ENCODE results near the gene CFDP1.

Gene CFDP1

DNA sequence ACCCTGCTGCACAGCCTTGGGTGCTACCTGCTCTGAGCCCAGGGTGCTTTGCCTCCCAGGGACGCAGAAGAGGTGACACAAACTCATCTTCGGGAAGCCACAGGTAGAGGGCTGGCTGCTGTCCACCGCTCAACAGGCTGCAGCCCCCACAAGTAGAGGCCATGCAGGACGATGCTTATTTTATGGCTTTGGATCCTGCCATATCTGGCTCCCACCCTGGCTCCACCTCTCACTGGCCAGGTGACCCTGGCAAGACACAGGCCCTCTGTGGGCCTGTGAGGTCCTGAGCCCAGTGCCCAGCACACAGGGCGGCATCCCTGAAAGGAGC lies 170.5 kb downstream of the CFDP1 start:
- DNase-seq = no peak

- no peak for DNase-seq
Observed at GRCh38 chr16:75262104-75262799, 171.1 kb downstream of the CFDP1 start.

GRCh38 chr16:75261590-75262078 lies 171.7 kb downstream of the CFDP1 start:
- DNase-seq = no peak

DNA sequence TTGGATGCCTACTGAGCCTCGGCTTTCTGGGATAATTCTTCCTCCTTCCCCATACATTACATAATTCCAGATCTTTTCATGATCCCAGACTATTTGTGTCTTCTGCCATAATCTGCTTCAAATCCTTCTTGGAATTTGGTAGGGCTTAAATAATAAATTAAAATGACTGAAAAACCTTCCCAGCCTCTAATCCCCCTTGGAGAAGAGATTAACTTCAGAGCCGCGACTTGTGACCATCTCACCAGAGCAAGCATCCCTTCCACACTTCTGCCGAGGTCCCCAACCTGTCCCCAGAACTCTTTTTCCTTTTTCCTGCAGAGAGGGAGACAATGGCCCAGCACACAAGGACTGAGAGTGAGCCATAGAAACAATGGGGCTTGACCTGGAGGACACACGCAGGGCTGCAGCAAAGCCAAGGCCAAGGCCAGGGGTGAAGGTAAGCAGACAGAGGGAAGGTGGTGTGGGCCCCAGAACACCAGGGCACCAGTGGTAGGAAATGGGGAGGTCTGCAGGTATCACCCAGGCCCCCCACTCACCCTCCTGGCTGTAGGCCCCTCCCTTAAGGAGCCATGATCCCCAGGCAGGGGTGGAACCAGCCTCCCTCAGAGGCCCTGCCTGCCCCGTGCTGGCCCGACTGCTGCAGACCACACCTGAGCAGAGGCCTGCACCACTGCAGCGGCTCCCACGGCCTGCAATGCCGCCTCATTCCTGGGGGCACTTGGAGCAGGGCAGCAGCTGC lies 172.3 kb downstream of the CFDP1 start:
- DNase-seq = no peak

DNA sequence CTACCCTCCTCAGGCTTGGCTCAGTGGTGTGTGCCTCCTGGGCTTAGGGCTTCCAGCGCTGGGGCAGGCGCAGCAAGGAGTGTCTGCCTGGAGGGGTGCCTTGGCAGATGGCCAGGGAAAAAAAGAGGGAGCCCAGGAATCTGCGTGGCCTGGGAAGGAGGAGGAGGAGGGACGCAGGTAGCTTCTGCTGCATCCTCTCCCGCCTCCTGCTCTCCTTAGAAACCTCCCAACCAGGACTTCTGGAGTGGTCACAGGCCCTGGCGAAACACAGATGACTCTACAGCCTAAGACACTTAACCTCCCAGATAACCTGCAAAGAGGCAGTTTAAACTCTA lies 174.5 kb downstream of the CFDP1 start:
- DNase-seq = no peak

DNA sequence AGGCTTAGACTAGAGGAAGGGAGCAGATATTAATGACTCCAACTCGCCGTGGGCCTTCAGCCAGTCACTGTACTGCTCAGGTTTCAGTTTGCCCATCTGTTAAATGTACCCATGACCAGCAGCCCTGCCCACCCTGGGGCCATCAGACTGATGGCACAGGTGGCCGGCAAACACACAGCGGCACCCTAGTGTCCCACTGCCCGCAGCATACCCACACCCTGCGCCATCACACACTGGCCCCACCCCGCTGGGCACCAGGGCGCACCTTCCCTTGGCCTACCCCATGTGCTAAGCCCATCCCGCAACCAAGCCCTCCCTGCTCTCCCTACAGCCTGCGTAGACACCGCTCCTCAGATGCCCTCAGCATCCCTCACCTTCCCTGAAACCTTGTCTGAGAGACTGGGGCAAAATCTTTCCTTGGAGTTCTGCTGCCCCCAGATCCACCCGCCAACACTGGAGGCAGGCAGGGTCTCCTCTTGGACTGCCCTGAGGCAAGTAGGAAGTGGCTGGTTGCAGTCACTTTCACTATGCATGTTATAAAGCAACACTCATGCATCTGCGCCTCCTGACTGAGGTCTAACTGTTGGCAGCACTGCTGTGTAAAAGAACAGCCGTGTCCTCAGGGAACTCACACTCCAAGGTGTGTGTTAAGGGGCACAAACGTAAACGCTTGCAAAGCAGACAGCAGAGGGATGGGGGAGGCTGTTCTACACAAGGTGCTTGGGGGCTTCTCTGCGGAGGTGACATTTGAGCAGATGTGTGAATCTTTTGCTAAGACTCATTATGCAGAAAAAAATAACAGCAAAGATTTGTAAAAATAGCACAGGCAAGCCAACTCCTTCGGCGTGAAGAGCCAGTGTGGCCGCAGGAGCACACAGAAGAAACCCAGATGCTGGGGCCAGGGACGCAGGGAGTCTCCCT lies 175.2 kb downstream of the CFDP1 start:
- DNase-seq = no peak

DNA sequence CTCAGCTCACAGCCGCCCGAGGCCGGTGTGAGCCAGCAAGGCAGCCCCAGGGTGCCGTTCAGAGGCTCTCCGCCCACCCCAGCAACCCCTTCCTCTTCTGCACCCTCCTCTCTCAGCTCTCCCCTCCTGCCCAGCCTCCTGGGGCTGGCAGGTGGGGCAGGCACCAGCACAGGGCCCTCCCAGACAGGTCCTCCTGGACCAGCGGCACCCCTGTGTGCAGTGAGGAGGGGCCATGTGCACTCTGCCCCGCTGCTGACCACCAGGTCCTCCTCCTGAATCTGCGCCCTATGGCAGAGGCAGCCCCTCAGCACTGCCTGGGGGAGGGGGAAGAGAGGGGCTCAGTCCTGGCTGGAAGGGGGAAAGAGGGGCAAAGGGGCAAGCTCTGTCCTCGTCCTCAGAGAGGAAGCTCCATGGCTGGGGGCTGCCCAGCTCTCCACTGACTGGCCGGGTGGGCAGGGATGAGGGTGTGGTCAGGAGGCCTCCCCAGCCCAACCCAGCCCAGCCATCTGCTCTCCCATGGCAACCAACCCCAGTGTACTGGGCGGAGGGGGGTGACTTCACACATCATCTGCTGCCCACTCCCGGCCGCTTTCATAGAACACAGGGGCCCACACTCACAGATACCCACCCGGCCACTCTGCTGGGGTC lies 176.5 kb downstream of the CFDP1 start:
- no peak for DNase-seq

- no peak for DNase-seq
Observed at GRCh38 chr16:75256059-75256571, 177.2 kb downstream of the CFDP1 start.

DNA sequence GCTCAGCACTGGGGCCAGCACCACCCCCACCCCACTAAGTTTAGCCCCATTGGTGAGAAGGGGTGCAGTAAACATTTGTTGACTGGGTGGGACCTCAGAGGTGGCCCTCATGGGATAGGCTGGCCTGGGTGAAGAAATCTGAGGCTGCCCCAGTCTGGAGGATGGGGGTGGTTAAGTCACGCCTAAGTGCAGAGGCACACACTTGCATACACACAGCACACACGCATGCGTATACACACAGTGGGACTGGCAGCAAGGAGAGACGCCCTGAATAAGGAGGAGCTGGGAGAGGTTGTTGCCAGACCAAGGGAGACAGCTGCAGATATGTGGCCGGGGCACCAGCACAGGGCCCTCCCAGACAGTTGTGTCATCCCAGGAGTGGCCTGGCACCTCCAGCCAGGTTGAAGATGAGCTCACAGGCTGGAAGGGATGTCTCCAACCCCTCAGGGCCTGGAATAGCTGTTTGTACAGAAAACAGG lies 178.9 kb downstream of the CFDP1 start:
- DNase-seq = no peak

GRCh38 chr16:75252946-75253911 lies 180.1 kb downstream of the CFDP1 start:
- no peak for DNase-seq

DNA sequence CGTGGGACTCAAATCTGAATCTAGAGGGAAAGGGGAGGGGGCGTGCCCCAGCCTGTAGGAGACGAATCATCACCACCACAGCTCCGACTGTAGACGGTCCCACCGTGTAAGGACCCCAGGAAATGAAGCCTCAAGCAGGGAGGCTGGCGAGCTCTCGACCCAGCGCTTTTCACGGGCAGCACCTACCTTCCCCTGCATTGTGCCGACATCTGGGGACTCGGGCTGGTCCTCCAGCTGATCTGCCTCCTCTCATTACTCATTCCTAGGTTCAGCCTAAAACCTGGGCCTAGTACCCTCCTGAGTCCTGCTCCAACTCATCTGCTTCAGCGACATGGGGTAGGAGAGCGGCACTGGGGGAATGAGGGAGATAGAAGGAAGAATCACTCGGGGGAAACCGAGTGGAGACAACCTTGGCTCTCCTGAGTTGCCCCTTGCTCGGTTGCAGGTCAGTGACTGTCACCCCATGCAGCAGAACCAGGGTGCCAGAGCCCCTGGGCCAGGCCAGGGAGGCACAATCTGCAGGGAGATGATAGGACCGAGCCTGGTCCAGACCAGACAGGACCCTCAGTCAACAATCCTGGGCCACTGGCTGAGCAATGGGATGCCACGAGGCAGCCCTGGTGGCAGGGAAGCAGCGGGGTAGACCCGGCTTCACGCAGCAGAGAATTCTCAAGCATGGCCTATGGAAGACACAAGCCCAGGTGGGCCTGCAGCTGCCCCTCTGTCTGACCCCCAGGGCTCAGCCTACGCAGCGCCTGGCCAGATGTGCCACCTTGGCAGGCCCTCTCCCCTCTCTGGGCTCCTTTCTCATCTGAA lies 181.0 kb downstream of the CFDP1 start:
- DNase-seq = no peak

- no peak for DNase-seq
Observed at GRCh38 chr16:75251280-75252048, 181.8 kb downstream of the CFDP1 start, which contains the start of gene BCAR1. BCAR1 (minus strand) TSS chr16:75251624; CDS start chr16:75251482, 142 bp downstream.

- no peak for DNase-seq
Observed at GRCh38 chr16:75250809-75251279, 182.5 kb downstream of the CFDP1 start.

- DNase-seq = no peak
Observed at GRCh38 chr16:75250089-75250808, 183.1 kb downstream of the CFDP1 start.

DNA sequence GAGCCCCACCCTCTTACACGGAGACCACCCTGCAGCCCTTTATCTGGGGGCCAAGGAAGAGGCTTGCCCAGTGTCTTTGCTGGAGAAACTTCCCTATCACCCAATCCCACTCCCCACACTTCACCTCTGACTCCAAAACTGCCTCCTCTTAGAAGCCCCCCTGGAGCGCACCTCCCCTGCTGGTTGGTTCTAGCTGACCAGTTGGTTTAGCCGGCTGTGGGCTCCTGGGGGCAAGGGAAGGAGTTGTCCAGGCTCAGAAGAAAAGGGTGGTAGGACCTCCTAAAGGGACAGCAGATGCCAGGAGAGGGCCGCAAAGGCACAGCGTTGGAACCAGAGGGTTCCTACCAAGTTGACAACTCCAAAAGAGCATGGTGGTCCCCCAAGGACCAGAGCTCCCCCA lies 183.9 kb downstream of the CFDP1 start:
- no peak for DNase-seq

DNA sequence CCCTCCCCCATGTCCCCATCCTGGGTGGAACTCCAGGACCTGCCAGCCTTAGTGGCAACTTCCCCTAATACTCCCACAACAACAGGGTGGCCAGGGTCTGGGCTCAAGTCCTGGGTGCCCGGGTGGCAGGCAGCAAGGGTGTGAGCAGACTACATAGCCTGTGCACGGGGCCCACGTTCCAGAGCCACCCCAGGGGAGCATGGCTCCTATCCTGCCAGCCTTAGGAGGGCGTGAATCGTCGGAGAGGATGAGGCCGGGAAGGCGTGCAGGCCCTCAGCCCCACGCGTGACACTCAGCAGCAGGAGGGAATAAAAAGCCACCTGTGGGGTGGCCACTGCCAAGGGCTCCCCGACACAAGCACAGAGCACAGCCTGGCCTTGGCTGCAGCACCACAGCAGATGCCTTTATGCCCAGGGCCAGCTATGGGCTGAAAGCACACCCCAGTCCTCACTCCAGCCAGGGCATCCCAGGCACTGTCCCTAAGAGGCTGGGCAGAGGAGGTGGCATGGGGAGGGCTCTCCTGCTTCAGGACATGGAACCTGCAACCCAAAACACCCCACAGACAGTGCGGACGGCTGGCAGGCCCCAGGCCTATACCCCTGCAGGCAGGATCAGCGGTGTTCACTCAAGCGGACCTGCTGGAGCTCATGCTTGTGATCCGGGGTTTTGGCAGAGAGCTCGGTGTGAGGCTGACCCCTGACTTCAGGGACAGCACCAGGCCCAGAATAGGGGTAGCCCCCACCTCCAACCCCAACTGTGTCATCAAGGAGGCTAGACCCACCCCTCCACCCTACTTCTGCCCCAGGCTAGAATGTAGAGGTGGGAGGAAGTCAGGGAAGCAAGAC lies 184.5 kb downstream of the CFDP1 start:
- DNase-seq = no peak

DNA sequence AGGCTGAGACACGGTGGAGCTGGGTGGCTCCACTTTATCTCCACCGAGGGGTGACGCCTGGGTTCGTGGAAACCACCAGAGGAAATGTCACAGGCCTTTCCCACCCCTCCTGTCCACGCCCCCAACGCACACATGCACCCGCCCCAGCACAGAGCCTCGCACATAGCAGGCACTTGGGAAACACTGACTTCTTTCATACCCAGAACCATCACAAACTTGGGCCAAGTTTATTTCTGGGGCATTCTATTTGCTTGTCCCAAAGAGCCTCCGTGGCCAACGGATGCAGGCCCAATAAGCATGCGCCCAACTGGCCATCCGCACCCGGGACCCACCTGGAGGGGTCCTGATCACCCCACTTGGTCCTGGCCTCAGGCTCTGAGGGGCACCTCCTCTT lies 185.2 kb downstream of the CFDP1 start:
- no peak for DNase-seq

DNA sequence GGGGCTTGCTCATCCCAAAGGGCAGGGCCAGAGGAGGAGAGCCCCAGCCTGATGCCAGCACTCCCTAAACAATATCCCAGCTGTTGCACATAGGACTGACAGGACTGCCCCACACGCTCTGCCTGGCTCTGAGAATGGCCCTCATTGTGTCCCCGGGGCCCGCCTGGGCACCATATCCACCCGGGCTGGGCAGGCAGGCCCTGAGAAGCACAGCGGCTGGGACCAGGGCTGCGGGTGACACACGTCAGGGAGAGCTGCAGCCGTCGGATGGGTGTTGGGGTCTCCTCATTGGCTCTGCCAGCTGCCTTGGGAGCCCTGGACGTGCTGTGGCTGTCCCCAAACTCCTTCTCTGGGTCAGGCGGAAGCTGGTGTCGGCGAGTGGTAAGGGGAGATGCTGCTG lies 186.1 kb downstream of the CFDP1 start:
- no peak for DNase-seq

Data from activated gamma-delta T cell treated with Interleukin-2 at 50 U/mL for 16 hours (primary cell).